ENCODE results near the gene JAK1.

GRCh38 chr1:64903593-64903992 lies 62.8 kb downstream of the JAK1 start:
- TF ChIP-seq POLR2A (IDR thresholded peaks at IDR 0.05) (no peak), CTCF (IDR thresholded peaks at IDR 0.05) (no peak)
